IMR-90 (cell line): ENCODE data around the gene STK40. TPM values are rescaled to one million over a fixed set of nuclear protein-coding genes. Genes with fewer than 3 reads are reported as not detected.

Source experiments
- ATAC-seq: fragments of 200-7000 bp; cut with Tn5 transposase; 2 replicates; pipeline ENCODE4 v1.9.1; 2020; ENCODE audit warnings: low read depth, mild to moderate bottlenecking, moderate library complexity
- BruUV-seq: library from RNA; stranded (reverse); fragments of 400-500 nt; replicated peaks from 2 replicates; lab custom pipeline; 2021; lab: Mats Ljungman, UMichigan
- CTCF ChIA-PET: fragments of 300-600 bp; formaldehyde crosslinking; extraction: SDS; loops from one replicate; lab custom pipeline; 2021; ENCODE audit warnings: antibody characterized with exemption; lab: Yijun Ruan, JAX
- POLR2A ChIA-PET: fragments of 300-600 bp; sonication (Branson Sonifier 250); formaldehyde crosslinking; loops from one replicate; lab custom pipeline; 2022; ENCODE audit warnings: antibody characterized with exemption; ENCODE audit not compliant: unreplicated experiment; lab: Charles Lee
- DNase-seq: peaks from one replicate; pipeline ENCODE4 v3.0.0; 2013
- H2AFZ ChIP-seq: replicated peaks from 2 replicates; pipeline ENCODE3; 2013; ENCODE audit warnings: low read length, mild to moderate bottlenecking; ENCODE audit not compliant: poor library complexity
- H2AK5ac ChIP-seq: 2 replicates; pipeline ENCODE4 v1.6.1; 2013; ENCODE audit warnings: low read depth, low read length, inconsistent platforms
- H2AK9ac ChIP-seq: replicated peaks from 2 replicates; pipeline ENCODE3; 2013; ENCODE audit warnings: mild to moderate bottlenecking, low read depth, low read length, moderate library complexity; ENCODE audit not compliant: poor library complexity
- H2BK120ac ChIP-seq: 2 replicates; pipeline ENCODE4 v1.6.1; 2013; ENCODE audit warnings: low read depth, low read length, inconsistent platforms
- H2BK15ac ChIP-seq: 3 replicates; pipeline ENCODE4 v1.6.1; 2013; ENCODE audit warnings: low read depth, low read length, inconsistent platforms
- H2BK20ac ChIP-seq: 2 replicates; pipeline ENCODE4 v1.6.1; 2013; ENCODE audit warnings: low read depth, mild to moderate bottlenecking, inconsistent platforms, low read length, moderate library complexity
- H2BK5ac ChIP-seq: 2 replicates; pipeline ENCODE4 v1.6.1; 2013; ENCODE audit warnings: mild to moderate bottlenecking, low read depth, low read length, inconsistent platforms; ENCODE audit not compliant: poor library complexity, severe bottlenecking
- H3K14ac ChIP-seq: replicated peaks from 2 replicates; pipeline ENCODE4 v1.6.1; 2013; ENCODE audit warnings: low read depth, low read length, inconsistent platforms
- H3K18ac ChIP-seq: 2 replicates; pipeline ENCODE4 v1.6.1; 2013; ENCODE audit warnings: low read depth, low read length, control low read depth
- H3K23ac ChIP-seq: 2 replicates; pipeline ENCODE4 v1.6.1; 2013; ENCODE audit warnings: low read depth, low read length, inconsistent platforms
- H3K27ac ChIP-seq: 2 replicates; pipeline ENCODE4 v1.5.1; 2013; ENCODE audit warnings: mild to moderate bottlenecking, control low read depth, low read length; ENCODE audit not compliant: insufficient read depth
- H3K27me3 ChIP-seq: 2 replicates; pipeline ENCODE4 v1.6.1; 2013; ENCODE audit warnings: low read length; ENCODE audit not compliant: control insufficient read depth, insufficient read depth
- H3K36me3 ChIP-seq: 2 replicates; pipeline ENCODE4 v1.6.1; 2013; ENCODE audit warnings: low read length, mixed read lengths; ENCODE audit not compliant: control insufficient read depth, insufficient read depth
- H3K4ac ChIP-seq: 2 replicates; pipeline ENCODE4 v1.6.1; 2013; ENCODE audit warnings: low read depth, low read length, inconsistent platforms
- H3K4me1 ChIP-seq: 2 replicates; pipeline ENCODE4 v1.6.1; 2013; ENCODE audit warnings: low read length, mixed read lengths; ENCODE audit not compliant: control insufficient read depth, insufficient read depth
- H3K4me2 ChIP-seq: 2 replicates; pipeline ENCODE4 v1.6.1; 2013; ENCODE audit warnings: low read depth, mild to moderate bottlenecking, control low read depth, low read length, moderate library complexity
- H3K4me3 ChIP-seq: 2 replicates; pipeline ENCODE4 v1.5.1; 2013; ENCODE audit warnings: low read depth, mild to moderate bottlenecking, control low read depth, low read length, moderate library complexity; ENCODE audit not compliant: insufficient read depth
- H3K56ac ChIP-seq: 2 replicates; pipeline ENCODE4 v1.6.1; 2013; ENCODE audit warnings: low read length, inconsistent platforms; ENCODE audit not compliant: insufficient read depth; ENCODE audit errors: extremely low read depth
- H3K79me1 ChIP-seq, 2 experiments: 2 replicates each; pipeline ENCODE4 v1.6.1; 2013; ENCODE audit warnings: low read length in 2 of 2, inconsistent platforms in 1 of 2, low read depth in 1 of 2
- H3K9ac ChIP-seq: 2 replicates; pipeline ENCODE4 v1.6.1; 2013; ENCODE audit warnings: low read depth, low read length, control low read depth
- H3K9me1 ChIP-seq: 2 replicates; pipeline ENCODE4 v1.6.1; 2013; ENCODE audit warnings: low read length, inconsistent platforms; ENCODE audit not compliant: insufficient read depth
- H3K9me3 ChIP-seq: 2 replicates; pipeline ENCODE4 v1.6.1; 2013; ENCODE audit warnings: low read length; ENCODE audit not compliant: control insufficient read depth, insufficient read depth
- H4K20me1 ChIP-seq: 2 replicates; pipeline ENCODE4 v1.6.1; 2013; ENCODE audit warnings: low read length, inconsistent platforms; ENCODE audit not compliant: insufficient read depth
- H4K5ac ChIP-seq: 2 replicates; pipeline ENCODE4 v1.6.1; 2013; ENCODE audit warnings: mild to moderate bottlenecking, low read depth, low read length, control low read depth
- H4K8ac ChIP-seq, 2 experiments: 2 replicates each; pipeline ENCODE4 v1.6.1; 2013; ENCODE audit warnings: low read depth in 2 of 2, low read length in 2 of 2, control low read depth in 1 of 2, inconsistent platforms in 1 of 2
- H4K91ac ChIP-seq: 2 replicates; pipeline ENCODE4 v1.6.1; 2013; ENCODE audit warnings: low read depth, low read length, inconsistent platforms; ENCODE audit not compliant: insufficient read depth
- BHLHE40 ChIP-seq: fragments of 150-350 bp; IDR thresholded peaks from 2 replicates; pipeline ENCODE4 v1.6.1; 2016; ENCODE audit warnings: mild to moderate bottlenecking, low read depth, low read length
- CEBPB ChIP-seq: IDR thresholded peaks from 2 replicates; pipeline ENCODE4 v1.6.1; 2012; ENCODE audit warnings: low read depth, low read length, improper control_type of control experiment
- ELK1 ChIP-seq: fragments of 150-350 bp; IDR thresholded peaks from 2 replicates; pipeline ENCODE4 v1.6.1; 2016; ENCODE audit warnings: low read depth, mild to moderate bottlenecking, low read length, moderate library complexity, borderline replicate concordance
- FOS ChIP-seq: fragments of 150-350 bp; IDR thresholded peaks from 2 replicates; pipeline ENCODE4 v1.6.1; 2016; ENCODE audit warnings: low read depth, low read length
- MAFK ChIP-seq: IDR thresholded peaks from 2 replicates; pipeline ENCODE4 v1.6.1; 2012; ENCODE audit warnings: low read depth, low read length, improper control_type of control experiment
- MAZ ChIP-seq: IDR thresholded peaks from 2 replicates; pipeline ENCODE4 v1.6.1; 2012; ENCODE audit warnings: low read depth, mild to moderate bottlenecking, low read length, improper control_type of control experiment, moderate library complexity, borderline replicate concordance
- USF2 ChIP-seq: fragments of 150-350 bp; IDR thresholded peaks from 2 replicates; pipeline ENCODE4 v1.6.1; 2017; ENCODE audit warnings: mild to moderate bottlenecking, antibody characterized with exemption, low read length, low read depth
- WGBS, 2 experiments: methylation state at CpG; one replicate each; pipeline versions ENCODE4 v1.1.5 to v1.1.7; 2013; ENCODE audit warnings: missing lambda C conversion rate in 2 of 2; ENCODE audit not compliant: insufficient read length in 1 of 2; ENCODE audit errors: extremely low coverage in 2 of 2; 5-methylcytosine and 5-hydroxymethylcytosine counted together
- dilution Hi-C: fragments of 300-500 bp; cut with HindIII; formaldehyde crosslinking; loops from one replicate; pipeline ENCODE4 v1.14.3; 2018; ENCODE audit warnings: low sequenced_read_pairs; ENCODE audit not compliant: unreplicated experiment
- in situ Hi-C: fragments of 300-500 bp; cut with MboI; formaldehyde crosslinking; loops from 3 replicates; pipeline ENCODE4 v1.14.3; 2019; ENCODE audit warnings: low sequenced_read_pairs, inconsistent platforms, mixed read lengths
- intact Hi-C: fragments of 100-400 bp; cut with micrococcal nuclease; formaldehyde crosslinking; loops from 2 replicates; pipeline ENCODE4 v1.10.0; 2022
- polyA plus RNA-seq, 3 experiments: library from polyadenylated mRNA; depleted of rRNA; stranded (reverse); fragments of >200 nt; gene quantifications; 2 replicates each; pipeline ENCODE4 v1.2.3, GENCODE V29; 2012; ENCODE audit warnings: low replicate concordance in 1 of 3
- total RNA-seq: library from RNA; depleted of rRNA; stranded (reverse); fragments of >200 nt; gene quantifications from 2 replicates; pipeline ENCODE4 v1.2.3, GENCODE V29; 2012

Gene STK40
- total and polyA plus RNA-seq, 2 of the 4 experiments (the other 2 are of a cell fraction): 16.0 to 29.9 TPM

DNA sequence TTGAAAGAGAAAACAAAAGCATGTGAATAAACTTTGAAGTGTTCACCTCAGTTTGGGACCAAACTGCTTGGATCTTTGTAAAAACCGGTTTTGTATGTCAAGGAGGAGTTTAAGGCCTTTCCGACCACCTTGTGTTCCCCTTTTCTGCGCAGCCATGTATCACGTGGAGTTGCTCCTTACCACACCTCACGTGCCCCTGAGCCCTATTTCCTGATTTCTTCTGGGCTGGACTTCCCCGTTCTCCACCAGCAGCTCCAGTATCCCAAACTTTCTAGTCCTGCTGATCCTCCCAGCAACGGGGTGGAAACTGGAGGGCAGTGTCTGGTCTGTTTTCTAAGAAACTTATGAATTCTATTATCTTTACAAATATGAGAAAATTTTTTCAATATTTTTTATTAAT lies 81.2 kb downstream of the STK40 start:
- in situ Hi-C loops: no loop called here
- H4K20me1 ChIP-seq: peaks cover 17% of the 10 kb centered on the region; the same call in 1 of the 2 replicates
- peaks cover 14% of the 10 kb centered on the region for H3K9me1 ChIP-seq
- H4K8ac ChIP-seq: no peak overlapping the region
- no peak for TF ChIP-seq ELK1
- no peak for TF ChIP-seq CEBPB
- no peak for TF ChIP-seq MAZ
- TF ChIP-seq USF2: no peak
- TF ChIP-seq BHLHE40: no peak
- TF ChIP-seq FOS: no peak
- TF ChIP-seq MAFK: no peak
- no peak overlapping the region for H2BK5ac ChIP-seq
- intact Hi-C loops: no loop called here
- ChIA-PET POLR2A (no interaction called here), CTCF (no interaction called here)
- no peak overlapping the region for H3K4me3 ChIP-seq
- no peak overlapping the region for H3K9ac ChIP-seq
- H2AFZ ChIP-seq: no peak overlapping the region
- no peak overlapping the region for H2BK15ac ChIP-seq
- no peak overlapping the region for H2AK9ac ChIP-seq
- 90% methylated on average over 2 of the region's 7 CpGs; no CpG with 5 or more reads in 1 of the 2 experiments for WGBS, 2 experiments
- H3K27ac ChIP-seq: no peak overlapping the region
- H4K5ac ChIP-seq: no peak overlapping the region
- peaks cover 37% of the 10 kb centered on the region for H3K36me3 ChIP-seq
- no peak overlapping the region for H2AK5ac ChIP-seq
- no peak overlapping the region for H3K4me2 ChIP-seq
- no peak overlapping the region for H3K4ac ChIP-seq
- BruUV-seq: TSS peak; percentile 90
- H3K79me1 ChIP-seq: peaks cover 22 to 68% of the 10 kb centered on the region in 2 experiments; a peak in 3 of 4 replicates
- H2BK120ac ChIP-seq: no peak overlapping the region
- H3K18ac ChIP-seq: no peak overlapping the region
- H3K4me1 ChIP-seq: peaks cover 8% of the 10 kb centered on the region
- no peaks in the 10 kb centered on the region for H3K9me3 ChIP-seq
- H4K91ac ChIP-seq: no peak overlapping the region
- ATAC-seq (no peak), DNase-seq (no peak)
- no peak overlapping the region for H3K23ac ChIP-seq
- H3K56ac ChIP-seq: no peak overlapping the region
- no peaks in the 10 kb centered on the region for H3K27me3 ChIP-seq
- no peak overlapping the region for H3K14ac ChIP-seq
- dilution Hi-C loops: no loop called here
- no peak overlapping the region for H2BK20ac ChIP-seq
